Activated CD4-positive, alpha-beta T cell treated with anti-CD3 and anti-CD28 coated beads, Interleukin-2, amount 50 U/mL, for 48 hours (primary cell): ENCODE data around the gene PDSS2.
"Not testable (repeated sequence)": the region's sequence is repeated elsewhere in the genome, so short reads cannot be mapped to it uniquely, and the experiment has no call there.

Experiments used
- DNase-seq, 2 experiments: peaks; one replicate each; pipeline ENCODE4 v3.0.0-alpha.2; 2020

PDSS2 gene

DNA sequence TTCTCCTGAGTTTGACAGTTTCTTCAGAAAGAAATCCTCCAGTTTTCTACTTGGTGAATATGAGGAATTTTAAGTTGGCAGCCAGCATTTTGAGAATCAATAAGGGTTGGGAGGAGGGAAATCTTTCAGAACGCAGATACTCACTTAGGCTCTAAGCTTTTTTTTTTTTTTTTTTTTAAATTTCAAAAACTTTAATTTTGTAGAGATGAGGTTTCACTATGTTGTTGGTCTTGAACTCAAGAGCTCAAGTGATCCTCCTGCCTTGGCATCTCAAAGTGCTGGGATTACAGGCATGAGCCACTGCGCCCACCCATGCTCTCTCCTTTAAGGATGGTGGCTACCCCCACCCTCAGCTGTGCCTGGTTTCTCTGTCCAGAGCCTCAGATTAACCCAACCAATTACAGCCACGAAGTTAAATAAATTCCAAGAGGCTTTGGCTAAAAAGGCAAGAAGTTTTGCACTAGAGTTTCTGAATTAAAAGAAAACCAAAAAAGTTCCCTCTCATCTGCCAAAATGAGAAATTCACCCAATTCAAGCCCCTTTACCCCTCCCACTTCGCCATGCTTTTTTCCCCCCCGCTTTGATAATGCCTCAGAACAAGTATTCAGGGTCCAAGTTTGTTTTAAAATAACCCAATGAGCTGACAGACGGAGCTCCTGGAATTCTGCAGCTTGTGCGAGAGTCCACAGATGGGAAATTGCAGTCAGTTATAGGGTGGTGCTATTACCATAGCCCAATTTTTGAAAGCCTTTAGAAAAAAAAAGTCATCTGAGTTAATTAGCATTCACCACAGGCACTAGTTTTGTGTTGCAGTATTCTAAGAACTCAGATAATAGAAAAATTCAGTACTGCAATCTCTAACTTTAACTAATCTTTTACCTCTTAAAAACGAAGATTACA lies 249.7 kb downstream of the PDSS2 start:
- DNase-seq: no peak

DNA sequence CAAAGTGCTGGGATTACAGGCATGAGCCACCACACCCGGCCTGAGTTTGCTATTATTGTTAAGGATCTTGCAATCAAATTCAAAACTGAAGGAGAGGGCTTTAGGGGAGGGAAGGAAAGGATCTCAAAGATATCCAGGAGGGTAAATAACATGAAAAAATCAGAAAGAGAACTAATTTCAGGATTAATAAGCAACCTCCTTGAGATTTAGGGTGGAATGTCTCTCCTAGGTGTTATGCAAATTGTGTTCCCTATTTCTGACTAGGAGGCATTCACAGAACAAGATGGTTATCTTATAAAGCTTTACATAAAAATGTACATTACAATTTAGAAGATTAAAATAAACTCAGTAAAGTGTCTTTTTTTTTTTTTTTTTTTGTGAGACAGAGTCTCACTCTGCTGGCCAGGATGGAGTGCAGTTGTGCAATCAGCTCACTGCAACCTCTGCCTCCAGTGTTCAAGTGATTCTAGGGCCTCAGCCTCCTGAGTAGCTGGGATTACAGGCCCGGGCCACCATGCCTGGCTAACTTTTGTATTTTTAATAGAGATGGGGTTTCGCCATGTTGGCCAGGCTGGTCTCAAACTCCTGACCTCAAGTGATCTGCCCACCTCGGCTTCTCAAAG lies 252.0 kb downstream of the PDSS2 start:
- no peak for DNase-seq

DNA sequence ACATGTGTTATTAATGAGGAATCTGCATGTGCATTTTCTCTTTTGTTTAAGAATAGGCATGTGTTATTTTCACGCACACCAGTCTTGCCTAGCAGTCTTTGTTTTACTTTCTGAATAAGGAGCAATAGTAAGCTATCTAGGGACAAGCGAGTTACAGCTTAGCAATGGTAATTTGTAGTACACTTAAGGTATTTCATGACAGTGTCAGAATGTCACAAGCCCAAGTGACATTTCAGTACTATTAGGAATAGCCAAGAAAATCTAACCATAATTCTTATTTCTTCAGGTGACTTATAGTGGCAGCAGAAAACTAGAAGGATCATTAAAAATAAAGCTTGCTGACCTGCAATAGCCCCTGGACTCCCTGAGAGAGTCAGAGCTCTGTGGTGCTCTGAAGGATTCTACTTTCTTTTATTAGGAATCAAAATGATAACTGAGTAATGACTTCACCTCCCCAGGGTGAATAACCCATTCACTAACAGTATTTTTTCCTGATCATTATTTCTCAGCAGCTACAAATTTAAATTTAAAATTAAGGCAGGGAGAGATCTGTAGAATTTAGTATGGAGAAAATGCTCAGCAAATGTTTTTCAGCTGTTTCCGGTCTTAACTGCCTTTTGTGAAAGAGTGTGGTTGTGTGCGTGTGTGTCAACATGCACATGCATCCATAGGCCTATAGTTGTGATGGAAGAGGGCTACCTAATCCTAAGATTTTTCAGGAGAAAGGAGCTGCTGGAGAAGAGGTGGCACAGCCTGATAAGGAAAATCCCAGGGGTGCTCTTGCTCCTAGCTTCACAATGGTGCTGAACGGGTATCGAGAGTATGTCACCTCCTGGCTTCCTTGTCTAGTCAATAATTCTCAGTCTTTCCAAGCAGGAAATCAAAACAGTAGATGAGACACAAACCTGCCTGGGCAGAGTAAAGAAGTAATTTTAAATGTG lies 254.0 kb downstream of the PDSS2 start:
- no peak for DNase-seq

DNA sequence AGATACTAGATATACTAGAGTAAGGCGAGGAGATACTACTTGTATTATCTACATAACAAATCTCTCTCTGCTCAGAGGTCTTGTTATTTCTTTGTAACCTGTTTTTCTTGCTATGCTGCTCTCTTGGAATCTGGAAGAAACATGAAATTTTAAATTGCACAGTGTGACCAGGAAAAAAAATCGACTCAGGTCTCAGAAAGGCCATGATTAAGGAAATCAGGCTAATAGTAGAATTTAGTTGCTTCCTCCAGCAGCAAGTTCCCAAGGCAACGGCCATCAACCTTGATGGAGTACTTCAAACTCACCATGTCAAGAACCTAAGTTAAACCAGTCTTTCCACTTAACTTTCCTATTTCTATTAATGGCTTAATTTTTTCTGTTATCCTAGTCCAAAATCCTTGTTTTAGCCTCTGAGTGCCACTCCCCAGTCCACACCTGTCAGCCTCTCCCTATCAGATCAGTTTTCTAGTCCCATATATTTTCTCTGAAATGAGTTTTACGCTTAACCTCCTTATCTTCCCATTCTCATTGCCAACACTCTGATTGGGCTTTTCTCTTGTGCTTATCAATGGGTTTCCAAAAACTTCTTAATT lies 256.4 kb downstream of the PDSS2 start:
- DNase-seq: no peak

DNA sequence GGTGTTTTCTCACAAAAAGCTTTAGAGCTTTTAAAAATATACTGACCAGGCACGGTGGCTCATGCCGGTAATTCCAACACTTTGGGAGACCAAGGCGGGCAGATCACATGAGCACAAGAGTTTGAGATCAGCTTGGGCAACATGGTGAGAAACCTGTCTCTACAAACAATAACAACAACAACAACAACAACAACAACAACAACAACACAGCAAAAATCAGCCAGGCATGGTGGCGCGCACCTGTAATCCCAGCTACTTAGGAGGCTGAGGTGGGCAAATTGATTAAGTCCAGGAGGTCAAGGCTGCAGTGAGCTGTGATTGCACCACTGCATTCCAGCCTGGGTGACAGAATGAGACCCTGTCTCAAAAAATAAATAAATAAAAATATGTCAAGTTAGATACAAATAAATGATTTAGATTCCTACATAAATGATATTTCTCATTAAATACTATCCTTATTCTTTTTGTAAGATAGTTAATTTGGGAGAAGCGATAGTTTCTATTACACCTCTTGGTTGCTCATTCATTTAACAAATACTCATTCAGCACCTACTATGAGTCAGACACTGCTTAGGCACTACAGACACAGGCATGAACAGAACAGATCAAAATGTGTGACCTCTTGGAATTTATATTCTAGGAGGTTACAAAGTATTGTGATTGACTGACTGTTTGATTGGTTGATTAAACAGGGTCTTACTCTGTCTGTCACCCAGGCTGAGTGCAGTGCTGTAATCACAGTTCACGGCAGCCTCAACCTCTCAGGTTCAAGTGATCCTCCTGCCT lies 260.5 kb downstream of the PDSS2 start:
- DNase-seq: no peak

DNA sequence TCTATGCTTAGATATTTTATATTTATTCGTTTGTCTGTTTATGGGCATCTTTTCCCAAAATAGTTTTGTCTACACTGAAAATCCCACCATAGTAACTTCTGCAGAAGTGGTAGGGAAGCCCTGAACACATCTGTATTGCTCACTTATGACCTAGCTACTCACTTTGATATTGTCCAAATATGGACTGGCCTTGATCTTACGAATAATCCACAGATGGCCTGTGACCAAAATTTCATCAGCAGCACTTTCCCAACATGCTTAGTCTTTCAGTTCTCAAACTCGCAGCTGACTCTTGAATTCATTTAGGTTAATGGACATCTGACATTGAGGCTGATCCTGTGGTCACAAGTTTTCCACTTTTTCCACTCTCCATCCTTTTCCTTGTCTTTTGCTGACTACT lies 263.2 kb downstream of the PDSS2 start:
- DNase-seq: no peak

DNA sequence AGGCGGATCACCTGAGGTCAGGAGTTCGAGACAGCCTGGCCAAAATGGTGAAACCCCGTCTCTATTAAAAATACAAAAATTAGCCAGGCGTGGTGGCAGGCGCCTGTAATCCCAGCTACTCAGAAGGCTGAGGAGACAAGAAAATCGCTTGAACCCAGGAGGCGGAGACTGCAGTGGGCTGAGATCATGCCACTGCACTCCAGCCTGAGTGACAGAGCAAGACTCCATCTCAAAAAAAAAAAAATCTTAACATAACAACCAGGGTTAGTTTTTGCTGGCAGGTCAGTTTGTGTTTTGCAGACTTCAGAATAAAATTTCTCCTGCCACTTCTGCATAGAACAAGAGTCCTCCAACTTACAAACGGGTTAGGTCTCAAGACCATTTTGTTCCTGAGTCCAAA lies 264.6 kb downstream of the PDSS2 start:
- DNase-seq: not testable (repeated sequence)

DNA sequence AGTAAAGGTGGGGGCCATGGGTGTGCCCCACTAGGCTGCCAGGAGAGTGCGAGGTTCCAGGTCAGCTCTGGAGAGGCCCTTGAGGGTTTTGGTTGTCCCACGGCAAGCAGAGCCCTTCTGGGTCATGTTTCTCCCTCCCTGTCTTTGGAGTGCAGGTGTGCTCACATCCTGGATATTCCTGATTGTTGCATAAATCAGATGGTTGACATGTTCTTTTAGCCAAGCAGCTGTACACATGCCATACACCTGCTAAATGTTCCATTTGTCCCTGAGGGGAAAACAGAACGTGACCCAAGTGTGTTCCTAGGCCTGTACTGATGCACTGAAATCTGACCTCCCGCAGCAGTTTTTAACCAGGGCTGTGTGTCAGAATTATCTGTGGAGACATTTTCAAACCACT lies 266.5 kb downstream of the PDSS2 start:
- no peak for DNase-seq

DNA sequence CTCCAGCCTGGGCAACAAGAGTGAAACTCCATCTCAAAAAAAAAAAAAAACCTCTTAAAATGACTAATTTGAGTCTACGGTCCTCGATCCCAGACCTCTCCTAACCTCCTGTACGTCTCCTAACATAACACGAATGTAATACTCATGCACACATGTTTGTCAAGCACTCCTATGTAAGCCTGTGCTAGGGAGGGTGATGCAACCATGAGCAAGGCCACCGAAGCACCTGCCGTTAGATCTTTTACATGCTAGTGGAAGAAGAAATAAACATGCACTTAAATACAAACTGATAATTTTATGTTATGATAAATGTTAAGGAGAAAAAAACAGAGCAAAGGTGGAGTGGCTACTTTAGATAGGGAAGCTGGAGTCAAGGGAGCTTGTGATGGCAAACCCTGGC lies 271.7 kb downstream of the PDSS2 start:
- no peak for DNase-seq

DNA sequence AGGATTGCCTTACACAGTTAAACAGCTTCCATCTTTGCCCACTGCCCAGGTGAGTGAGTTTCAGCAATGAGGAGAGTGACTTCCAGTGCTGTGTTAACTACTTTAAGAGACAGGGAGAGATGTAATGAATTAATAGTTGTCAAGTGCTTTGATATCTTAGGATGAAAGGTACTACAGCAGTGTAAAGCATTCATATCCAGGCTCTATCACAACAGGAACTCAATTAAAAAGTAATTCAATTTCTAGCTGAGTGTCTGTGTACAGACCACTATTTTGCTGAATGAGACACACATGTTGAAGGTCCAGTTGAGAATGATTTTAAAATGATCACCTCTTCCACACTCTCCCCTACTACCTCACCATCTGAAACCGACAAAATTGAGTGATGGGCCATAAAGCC lies 273.3 kb downstream of the PDSS2 start:
- DNase-seq: no peak

DNA sequence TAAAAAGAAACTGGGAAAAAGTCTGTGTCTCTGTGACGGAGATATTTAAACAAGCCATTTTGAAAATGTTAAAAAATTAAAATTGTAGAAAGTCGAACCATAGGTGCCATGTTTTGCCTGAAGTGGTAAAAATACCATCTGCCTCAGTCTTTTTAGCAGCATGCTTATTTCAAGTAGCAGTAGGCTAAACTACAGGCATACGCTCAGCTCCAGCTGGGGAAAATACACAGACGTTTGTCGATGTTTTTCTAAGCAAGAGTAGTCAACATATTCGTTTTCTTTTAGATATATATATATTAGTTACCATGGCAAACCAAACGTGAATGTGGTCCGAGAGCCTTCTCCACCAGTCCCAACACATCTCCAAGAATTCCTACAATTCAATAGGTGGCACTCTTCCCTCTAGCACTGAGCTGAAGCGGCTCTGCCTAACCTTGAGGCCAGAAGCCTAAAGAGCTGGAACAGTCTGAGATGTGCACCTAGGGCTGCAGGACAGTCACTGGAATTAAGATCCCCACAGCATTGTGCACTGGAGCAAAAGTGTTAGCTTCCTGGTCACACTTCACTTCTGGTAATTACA lies 273.9 kb downstream of the PDSS2 start:
- no peak for DNase-seq

DNA sequence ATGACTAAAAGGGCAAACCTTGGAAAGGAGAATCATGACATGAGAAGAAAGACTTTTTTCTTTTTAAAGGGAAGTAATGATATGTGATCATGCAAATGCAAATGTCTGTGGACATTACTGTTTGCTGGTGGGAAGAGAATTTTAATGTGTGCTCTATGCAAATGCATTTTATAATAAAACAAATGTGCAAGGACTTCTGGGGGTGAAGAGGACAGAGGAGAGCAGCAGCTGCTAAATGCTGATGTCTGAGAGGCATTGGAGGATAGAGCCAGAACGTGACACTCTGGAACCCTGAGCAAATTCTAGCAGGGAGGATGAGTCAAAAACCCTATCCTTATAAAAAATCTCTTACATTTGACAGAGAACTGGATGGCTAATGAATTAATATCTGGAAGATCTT lies 274.9 kb downstream of the PDSS2 start:
- no peak for DNase-seq

DNA sequence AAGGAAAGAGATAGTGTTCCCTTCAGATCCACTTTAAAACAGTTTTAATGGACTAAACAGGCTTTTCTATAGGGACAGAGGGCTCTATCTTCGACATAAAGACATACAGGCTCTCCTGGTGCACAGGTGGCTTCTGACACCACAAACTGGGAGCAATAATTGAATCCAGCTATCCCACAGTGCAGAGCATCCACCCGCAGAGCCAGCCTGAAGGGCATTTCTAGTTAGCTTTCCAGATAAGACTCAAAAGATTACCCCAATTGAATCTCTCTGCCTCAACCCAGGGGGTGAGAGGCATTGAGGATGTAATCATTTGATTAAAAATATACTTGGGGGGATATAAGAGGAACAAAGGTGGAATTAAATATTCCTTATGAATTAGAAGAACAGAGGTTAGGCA lies 279.3 kb downstream of the PDSS2 start:
- DNase-seq: no peak

DNA sequence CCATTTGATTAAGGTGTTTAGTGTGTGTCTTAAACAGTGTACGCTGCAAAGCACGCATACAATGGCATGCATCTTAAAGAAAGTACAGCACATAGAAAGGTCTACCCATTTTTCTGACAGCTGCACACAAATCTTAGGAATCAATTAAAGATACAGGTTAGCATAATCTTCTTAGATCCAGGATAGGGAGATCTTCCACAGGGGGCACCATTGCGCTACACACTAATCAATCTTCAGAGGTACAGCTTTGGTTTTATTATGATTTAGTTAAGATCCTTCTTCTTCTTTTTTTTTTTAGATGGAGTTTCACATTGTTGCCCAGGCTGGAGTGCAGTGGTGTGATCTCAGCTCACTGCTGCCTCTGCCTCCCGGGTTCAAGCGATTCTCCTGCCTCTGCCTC lies 280.4 kb downstream of the PDSS2 start:
- peak; percentile 2 to 13 for DNase-seq

DNA sequence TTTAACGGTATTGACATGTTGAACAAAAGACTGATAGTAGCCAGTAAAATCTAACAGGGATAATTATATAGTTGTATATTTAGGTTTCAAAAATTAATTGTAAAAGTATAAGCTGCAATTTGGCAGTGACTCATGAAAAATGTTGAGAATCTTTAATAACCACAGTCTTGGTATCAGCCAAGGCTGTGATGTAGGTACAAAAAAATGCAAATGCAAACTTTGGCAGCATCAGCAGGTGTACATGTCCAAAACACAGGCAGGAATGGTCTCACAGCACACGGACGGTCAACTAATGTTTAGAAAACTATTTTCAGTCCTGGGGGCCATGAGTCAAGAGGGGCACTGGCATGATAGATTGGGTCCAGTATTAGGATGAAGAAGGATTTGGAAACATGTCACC lies 285.6 kb downstream of the PDSS2 start:
- no peak for DNase-seq

DNA sequence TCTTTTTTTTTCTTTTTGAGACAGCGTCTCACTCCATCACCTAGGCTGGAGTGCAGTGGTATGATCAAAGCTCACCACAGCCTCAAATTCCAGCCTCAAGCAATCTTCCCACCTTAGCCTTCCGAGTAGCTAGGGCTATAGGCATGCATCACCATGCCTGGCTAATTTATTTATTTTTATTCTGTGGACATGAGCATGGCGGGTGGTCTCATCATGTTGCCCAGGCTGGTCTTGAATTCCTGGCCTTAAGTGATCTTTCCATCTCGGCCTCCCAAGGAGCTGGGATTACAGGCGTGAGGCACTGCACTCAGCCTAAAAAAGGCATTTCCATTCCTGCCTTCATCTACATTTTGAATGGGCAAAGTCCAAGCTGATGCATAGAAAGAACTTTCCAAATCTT lies 287.9 kb downstream of the PDSS2 start:
- DNase-seq: no peak

DNA sequence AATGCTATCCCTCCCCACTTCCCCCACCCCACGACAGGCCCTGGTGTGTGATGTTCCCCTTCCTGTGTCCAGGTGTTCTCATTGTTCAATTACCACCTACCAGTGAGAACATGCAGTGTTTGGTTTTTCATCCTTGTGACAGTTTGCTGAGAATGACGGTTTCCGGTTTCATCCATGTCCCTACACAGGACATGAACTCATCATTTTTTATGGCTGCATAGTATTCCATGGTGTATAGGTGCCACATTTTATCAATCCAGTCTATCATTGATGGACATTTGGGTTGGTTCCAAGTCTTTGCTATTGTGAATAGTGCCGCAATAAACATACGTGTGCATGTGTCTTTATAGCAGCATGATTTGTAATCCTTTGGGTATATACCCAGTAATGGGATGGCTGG lies 295.1 kb downstream of the PDSS2 start:
- not testable (repeated sequence) for DNase-seq

DNA sequence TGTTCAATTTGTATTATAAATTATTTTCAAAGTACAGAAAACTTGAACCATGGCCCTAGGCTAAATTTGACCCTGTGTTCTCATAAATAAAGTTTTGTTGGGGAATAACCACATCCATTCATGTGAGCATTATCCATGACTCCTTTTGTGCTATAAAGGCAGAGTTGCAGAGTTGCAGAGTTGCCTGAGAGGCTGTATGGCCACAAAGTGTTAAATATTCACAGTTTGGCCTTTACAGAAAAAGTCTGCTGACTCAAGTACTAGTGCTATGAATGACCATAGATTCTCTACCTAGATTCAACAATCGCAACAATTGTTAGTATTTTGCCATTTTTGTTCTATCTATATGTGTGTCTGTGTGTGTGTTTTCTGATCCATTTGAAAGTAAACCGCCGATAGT lies 297.8 kb downstream of the PDSS2 start:
- DNase-seq: no peak

DNA sequence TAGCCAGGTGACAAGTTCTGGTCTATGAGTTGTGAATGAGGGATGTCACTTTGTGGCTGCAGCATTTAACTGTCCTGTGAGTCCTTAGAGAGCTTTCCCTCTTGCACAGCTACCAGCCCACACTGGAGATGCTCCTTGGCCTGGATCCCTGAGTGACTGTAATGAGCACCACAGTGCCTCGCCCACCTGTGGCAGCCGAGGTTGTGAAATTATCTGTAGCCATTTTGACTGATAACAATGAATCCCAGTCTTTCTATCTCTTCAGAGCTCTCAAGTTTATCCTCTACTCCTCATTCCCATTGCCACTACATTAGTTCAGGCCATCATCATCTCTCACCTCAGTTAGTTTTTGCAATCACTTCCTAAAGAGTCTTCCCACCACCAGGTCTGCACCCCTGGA lies 302.7 kb downstream of the PDSS2 start:
- DNase-seq: no peak

DNA sequence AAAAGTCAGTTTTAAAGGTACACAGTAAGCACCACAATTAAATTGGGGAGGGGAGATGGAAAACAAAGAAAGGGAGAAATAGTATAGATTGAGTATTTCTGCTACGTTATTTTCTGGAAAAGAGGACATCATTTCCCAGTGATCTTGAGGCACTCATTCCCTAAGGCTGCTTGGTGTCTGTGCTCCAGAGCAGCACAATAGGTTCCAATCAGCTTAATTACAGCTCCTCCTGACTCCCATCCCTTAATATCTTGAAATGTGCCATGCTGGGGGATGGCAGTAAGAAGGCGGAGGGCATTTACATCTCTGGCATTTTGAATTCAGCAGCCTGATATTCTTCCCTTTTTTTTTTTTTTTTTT lies 304.6 kb downstream of the PDSS2 start:
- no peak for DNase-seq

DNA sequence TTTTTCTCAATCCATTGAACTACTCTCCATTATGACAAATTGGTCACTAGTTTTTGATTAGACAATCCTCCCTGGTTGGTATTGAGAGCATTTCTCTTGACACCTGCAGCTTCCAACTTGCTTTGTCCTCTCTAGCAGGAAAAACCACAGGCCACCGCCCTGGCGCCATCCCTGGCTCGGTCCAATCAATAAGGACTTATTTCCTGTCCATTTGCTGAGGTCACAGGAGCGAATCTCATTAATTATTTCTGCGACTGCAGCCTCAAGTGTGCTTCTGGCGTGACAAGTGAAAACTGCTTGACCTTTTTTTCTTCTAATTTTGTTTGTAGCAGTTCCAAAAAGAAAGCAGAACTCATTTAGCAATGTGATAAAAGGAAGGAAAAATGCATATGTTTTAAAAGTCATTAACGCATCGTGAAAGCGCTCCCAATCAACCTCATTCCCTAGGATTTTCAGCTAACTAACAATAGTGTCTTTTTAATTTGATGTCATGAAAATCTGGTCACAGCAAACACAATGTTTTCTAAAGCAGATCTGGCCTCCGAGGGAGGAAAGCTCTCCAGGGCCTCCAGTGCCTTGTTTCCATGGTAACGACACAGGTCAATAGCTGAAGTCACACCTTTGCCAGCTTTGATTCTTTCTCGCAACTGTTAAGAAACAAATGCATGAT lies 305.1 kb downstream of the PDSS2 start:
- DNase-seq: no peak
